Left ventricle myocardium inferior (tissue), 1 donor: ENCODE data around the gene KIF4B. TPM values are rescaled to one million over a fixed set of nuclear protein-coding genes. Genes with fewer than 3 reads are reported as not detected.
"Not testable (repeated sequence)": the region's sequence is repeated elsewhere in the genome, so short reads cannot be mapped to it uniquely, and the experiment has no call there.

Experiments used
- DNase-seq: peaks from one replicate; pipeline ENCODE4 v3.0.0-alpha.2; 2020
- H3K27ac ChIP-seq: fragments of 200-600 bp; replicated peaks from 2 replicates; pipeline ENCODE4 v1.8.0; 2021
- H3K27me3 ChIP-seq: fragments of 200-600 bp; 2 replicates; pipeline ENCODE4 v1.8.0; 2021; ENCODE audit warnings: low read depth
- H3K36me3 ChIP-seq: fragments of 200-600 bp; 2 replicates; pipeline ENCODE4 v1.8.0; 2021
- H3K4me1 ChIP-seq: fragments of 200-600 bp; 2 replicates; pipeline ENCODE4 v1.8.0; 2021
- H3K4me3 ChIP-seq: fragments of 200-600 bp; 2 replicates; pipeline ENCODE4 v1.8.0; 2021; ENCODE audit warnings: mild to moderate bottlenecking, moderate library complexity
- H3K9me3 ChIP-seq: fragments of 200-600 bp; replicated peaks from 2 replicates; pipeline ENCODE4 v1.8.0; 2021
- intact Hi-C: fragments of 100-400 bp; cut with micrococcal nuclease; formaldehyde crosslinking; loops from one replicate; pipeline ENCODE4 v1.11.0; 2022
- total RNA-seq: library from RNA; stranded (reverse); fragmentation: NEBNext Ultra II Directional; extraction: Animal tissue kit (Norgen Biotek cat#: 25700); gene quantifications from one replicate; pipeline ENCODE4 v1.2.1, GENCODE V29; 2021
- TF ChIP-seq, protein P1 (sequence below): fragments of 200-600 bp; IDR thresholded peaks from 2 replicates; pipeline ENCODE4 v1.8.0; 2021; ENCODE audit warnings: antibody characterized with exemption, mild to moderate bottlenecking, borderline replicate concordance
- donor health status: DM: no; HTN: yes; CAD: no; lungs with severe emphysema.

Gene KIF4B
- total RNA-seq, 1 donor from 2014 or later = not detected

DNA sequence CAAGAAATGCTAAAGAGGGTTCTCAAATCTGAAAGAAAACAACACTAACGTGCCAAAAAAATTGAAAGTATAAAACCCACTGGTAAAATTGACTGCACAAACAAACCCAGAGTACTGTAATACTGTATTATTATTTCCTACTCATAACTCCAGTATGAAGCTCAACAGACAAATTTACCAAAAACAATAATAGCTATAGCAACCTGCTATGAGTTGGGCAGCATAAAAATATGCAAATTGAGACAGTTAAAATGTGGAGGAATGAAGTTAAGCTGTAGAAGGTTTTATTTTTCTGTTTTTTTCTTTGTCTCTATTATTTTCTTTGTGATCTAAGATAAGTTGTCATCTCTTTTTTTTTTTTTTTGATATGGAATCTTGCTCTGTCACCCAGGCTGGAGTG, 15.7 kb downstream of the KIF4B start:
- TF ChIP-seq, protein P1, sequence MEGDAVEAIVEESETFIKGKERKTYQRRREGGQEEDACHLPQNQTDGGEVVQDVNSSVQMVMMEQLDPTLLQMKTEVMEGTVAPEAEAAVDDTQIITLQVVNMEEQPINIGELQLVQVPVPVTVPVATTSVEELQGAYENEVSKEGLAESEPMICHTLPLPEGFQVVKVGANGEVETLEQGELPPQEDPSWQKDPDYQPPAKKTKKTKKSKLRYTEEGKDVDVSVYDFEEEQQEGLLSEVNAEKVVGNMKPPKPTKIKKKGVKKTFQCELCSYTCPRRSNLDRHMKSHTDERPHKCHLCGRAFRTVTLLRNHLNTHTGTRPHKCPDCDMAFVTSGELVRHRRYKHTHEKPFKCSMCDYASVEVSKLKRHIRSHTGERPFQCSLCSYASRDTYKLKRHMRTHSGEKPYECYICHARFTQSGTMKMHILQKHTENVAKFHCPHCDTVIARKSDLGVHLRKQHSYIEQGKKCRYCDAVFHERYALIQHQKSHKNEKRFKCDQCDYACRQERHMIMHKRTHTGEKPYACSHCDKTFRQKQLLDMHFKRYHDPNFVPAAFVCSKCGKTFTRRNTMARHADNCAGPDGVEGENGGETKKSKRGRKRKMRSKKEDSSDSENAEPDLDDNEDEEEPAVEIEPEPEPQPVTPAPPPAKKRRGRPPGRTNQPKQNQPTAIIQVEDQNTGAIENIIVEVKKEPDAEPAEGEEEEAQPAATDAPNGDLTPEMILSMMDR = no peak
- Histone ChIP-seq H3K27me3 (no peaks in the 10 kb centered on the region), H3K9me3 (peaks cover 32% of the 10 kb centered on the region), H3K27ac (no peak overlapping the region), H3K36me3 (no peaks in the 10 kb centered on the region), H3K4me1 (no peaks in the 10 kb centered on the region), H3K4me3 (no peak overlapping the region)
- intact Hi-C loops = no loop called here
- no peak for DNase-seq

DNA sequence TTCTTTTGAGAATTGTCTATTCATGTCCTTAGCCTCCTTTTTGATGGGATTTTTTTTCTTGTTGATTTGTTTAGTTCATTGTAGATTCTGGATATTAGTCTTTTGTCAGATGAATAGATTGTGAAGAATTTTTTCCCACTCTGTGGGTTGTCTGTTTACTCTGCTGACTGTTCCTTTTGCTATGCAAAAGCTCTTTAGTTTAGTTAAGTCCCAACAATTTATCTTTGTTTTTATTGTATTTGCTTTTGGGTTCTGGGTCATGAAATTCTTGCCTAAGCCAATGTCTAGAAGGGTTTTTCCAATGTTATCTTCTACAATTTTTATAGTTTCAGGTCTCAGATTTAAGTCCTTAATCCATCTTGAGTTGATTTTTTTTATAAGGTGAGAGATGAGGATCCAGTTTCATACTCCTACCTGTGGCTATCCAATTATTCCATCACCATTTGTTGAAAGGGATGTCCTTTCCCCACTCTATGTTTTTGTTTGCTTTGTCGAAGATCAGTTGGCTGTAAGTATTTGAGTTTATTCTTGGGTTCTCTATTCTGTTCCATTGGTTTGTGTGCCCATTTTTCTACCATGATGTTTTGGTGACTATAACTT, 20.7 kb downstream of the KIF4B start:
- H3K27me3 ChIP-seq, H3K27ac ChIP-seq, H3K4me1 ChIP-seq, H3K4me3 ChIP-seq, H3K36me3 ChIP-seq, intact Hi-C loops, DNase-seq: not testable (repeated sequence)
- peaks cover 15% of the 10 kb centered on the region for H3K9me3 ChIP-seq

DNA sequence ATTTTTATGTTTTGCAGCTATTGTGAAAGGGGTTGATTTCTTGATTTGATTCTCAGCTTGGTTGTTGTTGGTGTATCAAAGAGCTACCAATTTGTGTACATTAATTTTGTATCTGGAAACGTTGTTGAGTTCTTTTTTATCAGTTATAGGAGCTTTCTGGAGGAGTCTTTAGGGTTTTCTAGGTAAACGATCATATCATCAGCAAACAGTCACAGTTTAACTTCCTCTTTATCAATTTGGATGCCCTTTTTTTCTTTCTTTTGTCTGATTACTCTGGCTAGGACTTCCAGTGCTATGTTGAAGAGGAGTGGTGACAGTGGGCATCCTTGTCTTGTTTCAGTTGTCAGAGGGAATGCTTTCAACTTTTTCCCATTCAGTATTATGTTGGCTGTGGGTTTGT, 21.5 kb downstream of the KIF4B start:
- H3K9me3 ChIP-seq, DNase-seq, H3K4me3 ChIP-seq, H3K4me1 ChIP-seq, H3K27me3 ChIP-seq, H3K27ac ChIP-seq, intact Hi-C loops, H3K36me3 ChIP-seq: not testable (repeated sequence)

DNA sequence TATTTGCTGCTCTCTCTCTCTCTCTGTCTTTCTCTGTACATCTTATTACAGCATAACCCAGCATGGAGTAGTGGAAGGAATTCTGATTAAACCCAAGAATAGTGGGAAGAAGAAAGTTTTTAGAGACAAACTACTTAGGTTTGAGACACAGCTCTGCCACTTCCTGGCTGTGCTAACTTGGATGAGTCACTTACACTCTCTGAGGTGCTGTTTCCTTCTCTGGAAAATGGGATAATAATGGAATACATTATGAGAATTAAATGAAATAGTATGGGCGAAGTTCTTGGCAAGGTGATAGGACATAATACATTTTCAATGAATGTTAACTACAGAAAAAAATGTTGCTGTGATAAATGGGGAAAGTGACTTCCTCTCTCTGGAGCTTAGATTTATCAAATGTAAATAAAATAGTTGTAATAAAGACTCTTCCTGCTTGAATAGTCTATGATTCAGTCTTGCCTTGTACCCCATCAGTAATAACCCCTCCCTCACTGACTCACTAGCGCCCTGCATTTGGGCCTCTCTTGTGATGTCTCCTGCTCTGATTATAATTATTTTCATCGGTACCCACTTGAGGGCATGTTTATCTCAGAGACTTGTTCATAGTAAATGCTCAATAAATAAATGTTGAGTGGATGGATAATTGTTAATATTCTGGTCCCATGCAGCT, 27.6 kb downstream of the KIF4B start:
- TF ChIP-seq, protein P1 = no peak
- no peaks in the 10 kb centered on the region for H3K36me3 ChIP-seq
- no peaks in the 10 kb centered on the region for H3K9me3 ChIP-seq
- DNase-seq = no peak
- intact Hi-C loops = no loop called here
- H3K4me3 ChIP-seq = no peak overlapping the region
- H3K27me3 ChIP-seq = no peaks in the 10 kb centered on the region
- no peaks in the 10 kb centered on the region for H3K4me1 ChIP-seq
- no peak overlapping the region for H3K27ac ChIP-seq

DNA sequence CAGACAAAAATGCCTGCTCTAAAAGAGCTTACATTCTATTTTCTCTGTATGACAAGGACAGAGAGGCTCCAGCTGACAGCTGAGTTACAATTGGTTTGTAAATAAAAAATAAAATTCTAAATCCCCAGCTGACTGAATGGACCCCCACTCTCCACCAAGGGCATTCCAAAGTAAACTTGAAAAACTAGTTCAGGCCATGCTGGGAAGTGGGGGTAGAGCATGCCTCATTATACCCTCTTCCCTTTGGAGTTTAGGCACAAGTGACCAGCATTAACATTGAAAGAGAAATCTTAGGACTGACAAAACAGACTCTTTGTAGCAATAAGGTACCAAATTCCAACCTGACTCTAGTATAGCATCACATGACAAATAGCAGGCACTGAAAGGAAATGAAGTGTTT, 31.0 kb downstream of the KIF4B start:
- TF ChIP-seq, protein P1 = no peak
- DNase-seq = no peak
- Histone ChIP-seq H3K36me3 (no peaks in the 10 kb centered on the region), H3K9me3 (no peaks in the 10 kb centered on the region), H3K27ac (no peak overlapping the region), H3K4me3 (no peak overlapping the region), H3K27me3 (no peaks in the 10 kb centered on the region), H3K4me1 (no peaks in the 10 kb centered on the region)
- intact Hi-C loops = no loop called here

DNA sequence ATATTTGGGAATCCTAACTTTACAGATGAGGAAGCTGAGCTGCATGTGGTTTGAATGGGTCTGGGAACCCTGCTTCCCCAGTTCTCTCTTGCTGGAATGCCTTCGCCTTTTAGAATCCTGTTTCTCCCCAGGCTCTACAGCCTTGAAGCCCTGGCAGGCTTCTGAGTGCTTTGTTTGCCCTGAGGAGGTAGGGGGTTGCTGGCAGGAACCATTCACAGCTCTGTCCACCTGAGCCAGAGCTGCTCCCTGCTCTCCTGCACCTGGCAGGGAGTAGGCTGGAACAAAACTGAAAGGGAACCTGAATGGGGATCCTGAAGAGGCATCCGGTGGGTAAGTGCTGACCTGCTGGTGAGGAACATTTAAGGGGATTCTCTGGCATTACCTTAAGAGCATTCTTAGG, 33.0 kb downstream of the KIF4B start:
- H3K27me3 ChIP-seq = no peaks in the 10 kb centered on the region
- H3K4me3 ChIP-seq = no peak overlapping the region
- TF ChIP-seq, protein P1 = no peak
- DNase-seq = no peak
- no peaks in the 10 kb centered on the region for H3K9me3 ChIP-seq
- H3K27ac ChIP-seq = no peak overlapping the region
- H3K4me1 ChIP-seq = no peaks in the 10 kb centered on the region
- no peaks in the 10 kb centered on the region for H3K36me3 ChIP-seq
- intact Hi-C loops = no loop called here
